Osteoblast (primary cell): ENCODE results near the gene SPECC1. TPM values are rescaled to one million over a fixed set of nuclear protein-coding genes. Genes with fewer than 3 reads are reported as not detected.

Experiments used
- DNase-seq: peaks from one replicate; pipeline ENCODE4 v3.0.0; 2011; ENCODE audit warnings: low spot score, mixed read lengths; ENCODE audit not compliant: insufficient read length; ENCODE audit errors: missing footprints
- H2AFZ ChIP-seq: 2 replicates; pipeline ENCODE4 v1.6.0; 2011; ENCODE audit warnings: mild to moderate bottlenecking, low read length
- H3K27ac ChIP-seq: 2 replicates; pipeline ENCODE4 v1.5.1; 2011; ENCODE audit warnings: mild to moderate bottlenecking, low read depth, low read length, moderate library complexity
- H3K27me3 ChIP-seq: 2 replicates; pipeline ENCODE4 v1.6.0; 2012; ENCODE audit warnings: mild to moderate bottlenecking, control low read depth, inconsistent platforms, low read length, moderate library complexity; ENCODE audit not compliant: insufficient read depth
- H3K36me3 ChIP-seq: 2 replicates; pipeline ENCODE4 v1.5.1; 2011; ENCODE audit warnings: mild to moderate bottlenecking, low read length, control low read depth, moderate library complexity; ENCODE audit not compliant: insufficient read depth
- H3K4me1 ChIP-seq: 2 replicates; pipeline ENCODE4 v1.5.1; 2011; ENCODE audit warnings: mild to moderate bottlenecking, low read length, control low read depth, moderate library complexity; ENCODE audit not compliant: insufficient read depth
- H3K4me2 ChIP-seq: 2 replicates; pipeline ENCODE4 v1.6.0; 2011; ENCODE audit warnings: mild to moderate bottlenecking, low read length; ENCODE audit not compliant: insufficient read depth
- H3K4me3 ChIP-seq: fragments of 200-600 bp; sonication (generic); 3 replicates; pipeline ENCODE4 v1.5.1; 2012; ENCODE audit warnings: mild to moderate bottlenecking, low read length, inconsistent platforms; ENCODE audit not compliant: insufficient read depth
- H3K79me2 ChIP-seq: 2 replicates; pipeline ENCODE4 v1.6.0; 2012; ENCODE audit warnings: mild to moderate bottlenecking, low read length, control low read depth, inconsistent platforms; ENCODE audit not compliant: insufficient read depth
- H3K9me3 ChIP-seq: 2 replicates; pipeline ENCODE4 v1.5.1; 2011; ENCODE audit warnings: low read depth, low read length, control low read depth
- H4K20me1 ChIP-seq: 2 replicates; pipeline ENCODE4 v1.6.0; 2012; ENCODE audit warnings: mild to moderate bottlenecking, low read length, control low read depth; ENCODE audit not compliant: insufficient read depth
- total RNA-seq: library from RNA; depleted of rRNA; stranded (reverse); fragments of >200 nt; gene quantifications from 2 replicates; pipeline ENCODE4 v1.2.3, GENCODE V29; 2012
- TF ChIP-seq, protein P1 (sequence below): IDR thresholded peaks from 2 replicates; pipeline ENCODE4 v1.5.1; 2011; ENCODE audit warnings: mild to moderate bottlenecking, low read depth, low read length, moderate library complexity; ENCODE audit errors: extremely low read depth

SPECC1 gene
- total RNA-seq, 1 donor = 155 TPM

DNA sequence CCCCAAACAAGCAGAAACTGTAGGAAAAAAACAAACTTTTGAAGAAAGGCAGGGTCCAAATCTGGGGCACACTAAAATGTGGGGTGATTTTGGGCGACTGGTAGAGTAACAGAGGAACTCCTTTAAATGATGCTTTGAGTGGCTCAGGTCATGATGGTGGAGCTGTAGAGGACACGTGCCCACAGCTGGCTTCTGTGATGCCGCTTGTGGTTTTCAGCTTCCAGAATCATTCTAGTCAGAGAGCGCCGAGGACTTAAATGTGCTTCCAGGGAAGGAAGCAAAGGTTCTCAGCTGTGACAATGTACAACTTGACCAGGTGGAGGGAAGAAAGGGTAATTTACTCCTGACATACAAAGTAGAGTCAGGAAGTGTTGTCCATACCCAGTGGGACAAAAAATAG, 295.8 kb downstream of the SPECC1 start:
- H3K9me3 ChIP-seq = peaks cover 8% of the 10 kb centered on the region
- H3K4me3 ChIP-seq = no peak overlapping the region
- no peaks in the 10 kb centered on the region for H3K79me2 ChIP-seq
- no peak for DNase-seq
- H2AFZ ChIP-seq = no peak overlapping the region
- no peak overlapping the region for H3K4me2 ChIP-seq
- no peak overlapping the region for H3K27ac ChIP-seq
- peaks cover 34% of the 10 kb centered on the region for H3K4me1 ChIP-seq
- no peaks in the 10 kb centered on the region for H4K20me1 ChIP-seq
- no peaks in the 10 kb centered on the region for H3K27me3 ChIP-seq
- H3K36me3 ChIP-seq = peaks cover 14% of the 10 kb centered on the region
- TF ChIP-seq, protein P1, sequence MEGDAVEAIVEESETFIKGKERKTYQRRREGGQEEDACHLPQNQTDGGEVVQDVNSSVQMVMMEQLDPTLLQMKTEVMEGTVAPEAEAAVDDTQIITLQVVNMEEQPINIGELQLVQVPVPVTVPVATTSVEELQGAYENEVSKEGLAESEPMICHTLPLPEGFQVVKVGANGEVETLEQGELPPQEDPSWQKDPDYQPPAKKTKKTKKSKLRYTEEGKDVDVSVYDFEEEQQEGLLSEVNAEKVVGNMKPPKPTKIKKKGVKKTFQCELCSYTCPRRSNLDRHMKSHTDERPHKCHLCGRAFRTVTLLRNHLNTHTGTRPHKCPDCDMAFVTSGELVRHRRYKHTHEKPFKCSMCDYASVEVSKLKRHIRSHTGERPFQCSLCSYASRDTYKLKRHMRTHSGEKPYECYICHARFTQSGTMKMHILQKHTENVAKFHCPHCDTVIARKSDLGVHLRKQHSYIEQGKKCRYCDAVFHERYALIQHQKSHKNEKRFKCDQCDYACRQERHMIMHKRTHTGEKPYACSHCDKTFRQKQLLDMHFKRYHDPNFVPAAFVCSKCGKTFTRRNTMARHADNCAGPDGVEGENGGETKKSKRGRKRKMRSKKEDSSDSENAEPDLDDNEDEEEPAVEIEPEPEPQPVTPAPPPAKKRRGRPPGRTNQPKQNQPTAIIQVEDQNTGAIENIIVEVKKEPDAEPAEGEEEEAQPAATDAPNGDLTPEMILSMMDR = no peak

- no peaks in the 10 kb centered on the region for H3K27me3 ChIP-seq
- peaks cover 14% of the 10 kb centered on the region for H3K36me3 ChIP-seq
- H3K4me3 ChIP-seq = no peak overlapping the region
- no peak overlapping the region for H2AFZ ChIP-seq
- no peaks in the 10 kb centered on the region for H4K20me1 ChIP-seq
- H3K79me2 ChIP-seq = no peaks in the 10 kb centered on the region
- H3K9me3 ChIP-seq = peaks cover 8% of the 10 kb centered on the region
- H3K4me1 ChIP-seq = peaks cover 15% of the 10 kb centered on the region
- DNase-seq = no peak
- no peak overlapping the region for H3K27ac ChIP-seq
- TF ChIP-seq, protein P1 = no peak
- no peak overlapping the region for H3K4me2 ChIP-seq
Observed at GRCh38 chr17:20306924-20307323, 297.8 kb downstream of the SPECC1 start.

DNA sequence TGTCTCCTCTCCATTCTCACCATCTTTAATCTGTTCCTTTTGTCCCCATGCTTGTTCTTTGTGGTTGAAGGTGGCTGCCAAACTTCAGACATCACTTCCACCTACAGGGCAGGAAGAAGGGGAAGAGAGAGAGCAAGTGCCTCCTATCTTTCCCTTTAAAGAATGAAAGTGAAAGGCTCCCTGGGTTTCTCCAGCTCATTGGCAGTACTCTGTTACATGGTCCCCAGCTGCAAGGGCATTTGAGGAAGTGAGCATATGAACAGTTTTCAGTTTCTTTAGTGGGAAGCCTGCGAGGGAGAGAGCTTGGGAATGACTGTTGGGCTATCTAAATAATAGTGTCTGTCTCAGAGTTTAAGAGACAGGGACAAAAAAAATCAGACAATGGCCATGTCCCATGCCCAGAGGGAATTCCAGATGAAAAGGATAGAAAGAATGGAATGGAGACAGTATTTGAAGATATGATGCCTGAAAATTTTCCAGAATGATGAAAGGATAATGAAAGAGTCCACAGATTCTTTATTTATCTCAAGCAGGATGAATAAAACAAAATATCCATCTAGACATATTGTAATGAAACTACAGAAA, 298.3 kb downstream of the SPECC1 start:
- Histone ChIP-seq H2AFZ (no peak overlapping the region), H3K27ac (no peak overlapping the region), H3K4me3 (no peak overlapping the region), H3K4me2 (no peak overlapping the region), H3K9me3 (peaks cover 8% of the 10 kb centered on the region), H4K20me1 (no peaks in the 10 kb centered on the region), H3K27me3 (no peaks in the 10 kb centered on the region), H3K36me3 (peaks cover 14% of the 10 kb centered on the region), H3K79me2 (no peaks in the 10 kb centered on the region), H3K4me1 (peaks cover 10% of the 10 kb centered on the region)
- no peak for DNase-seq
- TF ChIP-seq, protein P1 = no peak

- H3K36me3 ChIP-seq = peaks cover 14% of the 10 kb centered on the region
- H3K27ac ChIP-seq = no peak overlapping the region
- peaks cover 8% of the 10 kb centered on the region for H3K9me3 ChIP-seq
- H3K4me3 ChIP-seq = no peak overlapping the region
- H3K27me3 ChIP-seq = no peaks in the 10 kb centered on the region
- no peak for DNase-seq
- no peak overlapping the region for H2AFZ ChIP-seq
- no peaks in the 10 kb centered on the region for H4K20me1 ChIP-seq
- TF ChIP-seq, protein P1 = no peak
- H3K4me2 ChIP-seq = no peak overlapping the region
- no peaks in the 10 kb centered on the region for H3K79me2 ChIP-seq
- H3K4me1 ChIP-seq = peaks cover 8% of the 10 kb centered on the region
Observed at GRCh38 chr17:20310481-20310880, 301.3 kb downstream of the SPECC1 start.
